HepG2 (cell line): Measurements from ENCODE around the gene THAP5. TPM values are rescaled to one million over a fixed set of nuclear protein-coding genes. Genes with fewer than 3 reads are reported as not detected.

Experiments
- AHDC1 ChIP-seq: sonication (generic); formaldehyde crosslinking; IDR thresholded peaks from 2 replicates; pipeline ENCODE4 v1.5.1; 2020; ENCODE audit warnings: mild to moderate bottlenecking, missing genetic modification reagents, borderline replicate concordance
- ATF3 ChIP-seq: sonication (generic); formaldehyde crosslinking; IDR thresholded peaks from 2 replicates; pipeline ENCODE4 v1.4.0; 2020; ENCODE audit warnings: missing genetic modification reagents
- ATF7-NPFF ChIP-seq: sonication (generic); formaldehyde crosslinking; IDR thresholded peaks from 2 replicates; pipeline ENCODE4 v1.8.1; 2023; ENCODE audit warnings: mild to moderate bottlenecking, low read depth, missing genetic modification reagents, moderate library complexity
- CREM ChIP-seq, 2 experiments: sonication (generic) in 1 of 2; formaldehyde crosslinking in 1 of 2; IDR thresholded peaks; 2 replicates each; pipeline versions ENCODE4 v1.4.0 to v1.6.1; 2016 to 2020; ENCODE audit warnings: antibody characterized with exemption in 1 of 2, mild to moderate bottlenecking in 1 of 2, missing genetic modification reagents in 1 of 2
- HNRNPLL ChIP-seq: fragments of 200-400 bp; formaldehyde crosslinking; IDR thresholded peaks from 2 replicates; pipeline ENCODE4 v1.6.1; 2017; ENCODE audit warnings: mild to moderate bottlenecking, low read depth, low read length; ENCODE audit not compliant: poor library complexity, severe bottlenecking
- ISX ChIP-seq: sonication (generic); formaldehyde crosslinking; conservative IDR thresholded peaks from 2 replicates; pipeline ENCODE4 v1.5.0; 2020; ENCODE audit warnings: missing genetic modification reagents
- KDM4B ChIP-seq: sonication (generic); formaldehyde crosslinking; IDR thresholded peaks from 2 replicates; pipeline ENCODE4 v1.4.0; 2020; ENCODE audit warnings: missing genetic modification reagents
- MAF1 ChIP-seq: sonication (generic); formaldehyde crosslinking; IDR thresholded peaks from 2 replicates; pipeline ENCODE4 v1.5.0; 2020; ENCODE audit warnings: missing genetic modification reagents, borderline replicate concordance
- NR2C2 ChIP-seq: sonication (generic); formaldehyde crosslinking; IDR thresholded peaks from 2 replicates; pipeline ENCODE4 v1.4.0; 2020; ENCODE audit warnings: missing genetic modification reagents, mild to moderate bottlenecking, moderate library complexity, borderline replicate concordance
- PHF8 ChIP-seq: sonication (generic); formaldehyde crosslinking; IDR thresholded peaks from 2 replicates; pipeline ENCODE4 v1.5.0; 2020; ENCODE audit warnings: missing genetic modification reagents
- SMARCE1 ChIP-seq: fragments of 450-650 bp; IDR thresholded peaks from 2 replicates; pipeline ENCODE4 v1.6.1; 2017; ENCODE audit warnings: borderline replicate concordance
- TFAP4 ChIP-seq: sonication (generic); IDR thresholded peaks from 2 replicates; pipeline ENCODE4 v1.6.1; 2016; ENCODE audit warnings: low read depth, borderline replicate concordance
- TOPORS ChIP-seq: sonication (generic); formaldehyde crosslinking; IDR thresholded peaks from 2 replicates; pipeline ENCODE4 v1.8.0; 2023; ENCODE audit warnings: mild to moderate bottlenecking, missing genetic modification reagents
- ZKSCAN8 ChIP-seq: IDR thresholded peaks from 2 replicates; pipeline ENCODE4 v1.6.1; 2016; ENCODE audit warnings: borderline replicate concordance, missing genetic modification reagents, missing compliant biosample characterization
- ZNF367 ChIP-seq: sonication (generic); formaldehyde crosslinking; IDR thresholded peaks from 2 replicates; pipeline ENCODE4 v1.4.0; 2020; ENCODE audit warnings: missing genetic modification reagents, borderline replicate concordance
- ZNF414 ChIP-seq: sonication (generic); formaldehyde crosslinking; IDR thresholded peaks from 2 replicates; pipeline ENCODE4 v1.5.0; 2020; ENCODE audit warnings: missing genetic modification reagents
- ZNF460 ChIP-seq: sonication (generic); formaldehyde crosslinking; IDR thresholded peaks from 2 replicates; pipeline ENCODE4 v1.5.1; 2020; ENCODE audit warnings: missing genetic modification reagents, mild to moderate bottlenecking, borderline replicate concordance
- ZNF784 ChIP-seq: sonication (generic); formaldehyde crosslinking; IDR thresholded peaks from 2 replicates; pipeline ENCODE4 v1.5.1; 2020; ENCODE audit warnings: missing genetic modification reagents, mild to moderate bottlenecking, borderline replicate concordance
- ZSCAN30 ChIP-seq: sonication (generic); formaldehyde crosslinking; IDR thresholded peaks from 2 replicates; pipeline ENCODE4 v1.5.0; 2020; ENCODE audit warnings: mild to moderate bottlenecking, missing genetic modification reagents
- polyA plus RNA-seq, 8 experiments: library from polyadenylated mRNA; depleted of rRNA in 3 of 8; stranded (reverse) in 7 of 8; unstranded in 1 of 8; fragments of >200 nt; fragmentation: Illumina TruSeq in 4 of 8; extraction: Trizol in 4 of 8; gene quantifications; 2 replicates each; pipeline versions ENCODE4 v1.2.1 to v1.2.3, GENCODE V29; 2011 to 2016; ENCODE audit warnings: low read depth in 4 of 8, missing spikeins in 1 of 8, mixed read lengths in 1 of 8; ENCODE audit not compliant: insufficient read depth in 1 of 8
- total RNA-seq, 5 experiments: library from RNA; depleted of rRNA; stranded (reverse); fragments of >200 nt; fragmentation: Illumina TruSeq; extraction: Trizol; gene quantifications; 2 replicates each; pipeline ENCODE4 v1.2.3, GENCODE V29; 2016; ENCODE audit warnings: low read depth in 1 of 5

Gene THAP5
- total and polyA plus RNA-seq, 2 of the 13 experiments (the other 11 are each of a cell fraction or from before 2014, with no cell fraction given), result 3.6 to 11.8 TPM

- TF ChIP-seq CREM (IDR thresholded peaks at IDR 0.05) (peak; percentile 89), CREM (CRISPR knock-in tag; IDR thresholded peaks at IDR 0.05) (no peak), ZNF414 (CRISPR knock-in tag) (no peak), ISX (CRISPR knock-in tag) (no peak), SMARCE1 (no peak), AHDC1 (CRISPR knock-in tag) (peak; percentile 50; the same call in 1 of the 2 replicates), ATF3 (CRISPR knock-in tag) (peak; percentile 34; the same call in 1 of the 2 replicates), MAF1 (CRISPR knock-in tag) (peak; percentile 6; the same call in 1 of the 2 replicates), TOPORS (CRISPR knock-in tag) (peak; percentile 83), ZSCAN30 (0 out of 2 replicates have a peak, but pooled peaks have one; percentile 6), ZNF460 (CRISPR knock-in tag) (peak; percentile 48; the same call in 1 of the 2 replicates), NR2C2 (CRISPR knock-in tag) (peak; percentile 73), ZNF784 (CRISPR knock-in tag) (no peak), ATF7-NPFF (CRISPR knock-in tag) (peak; percentile 73; the same call in 1 of the 2 replicates), PHF8 (peak; percentile 98), TFAP4 (peak; percentile 52; the same call in 1 of the 2 replicates), ZNF367 (CRISPR knock-in tag) (no peak; the same call in 1 of the 2 replicates), ZKSCAN8 (CRISPR knock-in tag) (no peak; the same call in 1 of the 2 replicates), KDM4B (CRISPR knock-in tag) (peak; percentile 26; the same call in 1 of the 2 replicates), HNRNPLL (peak; percentile 76)
These were observed at the start of gene THAP5, which contains the start of gene DNAJB9 (continued) for GRCh38 chr7:108569381-108570145.
